HEK293 (cell line): ENCODE data around the gene MGA.
"Not testable (repeated sequence)": the region's sequence is repeated elsewhere in the genome, so short reads cannot be mapped to it uniquely, and the experiment has no call there.

Source experiments
- CTCF ChIA-PET: fragments of 350-600 bp; formaldehyde crosslinking; extraction: SDS; loops from one replicate; lab custom pipeline; 2021; ENCODE audit warnings: antibody characterized with exemption; lab: Yijun Ruan, JAX
- POLR2A ChIA-PET: fragments of 300-600 bp; formaldehyde crosslinking; extraction: SDS; loops from one replicate; lab custom pipeline; 2020; ENCODE audit warnings: antibody characterized with exemption, inconsistent platforms; lab: Yijun Ruan, JAX
- H3K27ac ChIP-seq: fragments of 200-500 bp; sonication (Bioruptor generic); 2 replicates; pipeline ENCODE4 v1.5.1; 2014; ENCODE audit warnings: low read depth, low read length, control low read depth, inconsistent platforms; ENCODE audit errors: extremely low read depth
- H3K36me3 ChIP-seq, 2 experiments: fragments of 200-500 bp in 1 of 2; sonication (Bioruptor generic) in 1 of 2; 1 replicate in 1 of 2; 2 replicates in 1 of 2; pipeline ENCODE4 v1.5.1; 2014 to 2017; ENCODE audit warnings: inconsistent platforms in 2 of 2, low read length in 2 of 2; ENCODE audit not compliant: control insufficient read depth in 2 of 2, insufficient read depth in 1 of 2
- H3K4me1 ChIP-seq: fragments of 200-500 bp; sonication (Bioruptor generic); 2 replicates; pipeline ENCODE4 v1.5.1; 2014; ENCODE audit warnings: mild to moderate bottlenecking, low read length, inconsistent platforms; ENCODE audit not compliant: control insufficient read depth, insufficient read depth
- H3K4me3 ChIP-seq: 2 replicates; pipeline ENCODE4 v1.5.1; 2011; ENCODE audit warnings: low read depth, mild to moderate bottlenecking, control low read depth, low read length, moderate library complexity
- H3K9me3 ChIP-seq: fragments of 200-500 bp; sonication (Bioruptor generic); 2 replicates; pipeline ENCODE4 v1.5.1; 2014; ENCODE audit warnings: low read depth, low read length, inconsistent platforms; ENCODE audit not compliant: control insufficient read depth, insufficient read depth
- CTCF ChIP-seq: fragments of 450-650 bp; formaldehyde crosslinking; IDR thresholded peaks from 2 replicates; pipeline ENCODE4 v1.5.1; 2016; ENCODE audit warnings: missing biosample characterization, missing genetic modification characterization
- GLI4 ChIP-seq: fragments of 450-650 bp; formaldehyde crosslinking; IDR thresholded peaks from 2 replicates; pipeline ENCODE4 v1.5.1; 2016; ENCODE audit warnings: missing biosample characterization, missing genetic modification characterization
- KLF10 ChIP-seq: fragments of 450-650 bp; IDR thresholded peaks from 2 replicates; pipeline ENCODE4 v1.5.1; 2018; ENCODE audit warnings: missing biosample characterization, mild to moderate bottlenecking, missing genetic modification characterization
- KLF9 ChIP-seq: fragments of 450-650 bp; formaldehyde crosslinking; IDR thresholded peaks from 2 replicates; pipeline ENCODE4 v1.5.1; 2016; ENCODE audit warnings: missing biosample characterization, missing genetic modification characterization, low read depth
- REST ChIP-seq: fragments of 450-650 bp; formaldehyde crosslinking; IDR thresholded peaks from 2 replicates; pipeline ENCODE4 v1.5.1; 2016; ENCODE audit warnings: missing biosample characterization, missing genetic modification characterization
- ZBTB26 ChIP-seq: fragments of 450-650 bp; formaldehyde crosslinking; optimal IDR thresholded peaks from 2 replicates; pipeline ENCODE3; 2016; ENCODE audit warnings: missing biosample characterization, mild to moderate bottlenecking, missing genetic modification characterization
- ZBTB48 ChIP-seq: fragments of 450-650 bp; formaldehyde crosslinking; IDR thresholded peaks from 2 replicates; pipeline ENCODE4 v1.5.1; 2016; ENCODE audit warnings: missing biosample characterization, missing genetic modification characterization
- ZNF133 ChIP-seq: fragments of 450-650 bp; formaldehyde crosslinking; IDR thresholded peaks from 2 replicates; pipeline ENCODE4 v1.5.1; 2016; ENCODE audit warnings: missing biosample characterization, missing genetic modification characterization
- ZNF175 ChIP-seq: fragments of 450-650 bp; formaldehyde crosslinking; IDR thresholded peaks from 2 replicates; pipeline ENCODE4 v1.5.1; 2016; ENCODE audit warnings: missing biosample characterization, missing genetic modification characterization
- ZNF19 ChIP-seq: fragments of 450-650 bp; formaldehyde crosslinking; IDR thresholded peaks from 2 replicates; pipeline ENCODE4; 2016; ENCODE audit warnings: missing biosample characterization, missing genetic modification characterization, low read depth
- ZNF248 ChIP-seq: fragments of 450-650 bp; formaldehyde crosslinking; IDR thresholded peaks from 2 replicates; pipeline ENCODE4 v1.5.1; 2017; ENCODE audit warnings: missing biosample characterization, missing genetic modification characterization
- ZNF391 ChIP-seq: fragments of 450-650 bp; formaldehyde crosslinking; IDR thresholded peaks from 2 replicates; pipeline ENCODE4 v1.5.1; 2016; ENCODE audit warnings: low read depth, missing biosample characterization, missing genetic modification characterization, borderline replicate concordance
- ZNF398 ChIP-seq: fragments of 450-650 bp; formaldehyde crosslinking; IDR thresholded peaks from 2 replicates; pipeline ENCODE4 v1.5.1; 2017; ENCODE audit warnings: missing biosample characterization, missing genetic modification characterization
- ZNF48 ChIP-seq: fragments of 450-650 bp; formaldehyde crosslinking; IDR thresholded peaks from 2 replicates; pipeline ENCODE4 v1.5.1; 2016; ENCODE audit warnings: missing biosample characterization, missing genetic modification characterization
- ZNF514 ChIP-seq: fragments of 450-650 bp; formaldehyde crosslinking; IDR thresholded peaks from 2 replicates; pipeline ENCODE4 v1.5.1; 2016; ENCODE audit warnings: missing biosample characterization, missing genetic modification characterization
- ZNF529 ChIP-seq: fragments of 450-650 bp; formaldehyde crosslinking; IDR thresholded peaks from 2 replicates; pipeline ENCODE4 v1.5.1; 2017; ENCODE audit warnings: missing genetic modification characterization, missing biosample characterization; ENCODE audit not compliant: insufficient replicate concordance
- ZNF645 ChIP-seq: fragments of 450-650 bp; formaldehyde crosslinking; IDR thresholded peaks from 2 replicates; pipeline ENCODE4; 2016; ENCODE audit warnings: missing biosample characterization, missing genetic modification characterization
- ZSCAN16 ChIP-seq: fragments of 450-650 bp; formaldehyde crosslinking; IDR thresholded peaks from 2 replicates; pipeline ENCODE4 v1.5.1; 2016; ENCODE audit warnings: missing biosample characterization, missing genetic modification characterization
- ZSCAN4 ChIP-seq: fragments of 450-650 bp; formaldehyde crosslinking; IDR thresholded peaks from 2 replicates; pipeline ENCODE4 v1.5.1; 2017; ENCODE audit warnings: missing biosample characterization, missing genetic modification characterization

MGA gene

GRCh38 chr15:41734079-41734478 lies 73.9 kb downstream of the MGA start (continued):
- TF ChIP-seq ZBTB26, result no peak
- no peak for TF ChIP-seq ZSCAN16 (tag by site-specific recombination)
- TF ChIP-seq KLF9 (tag by site-specific recombination), result no peak
- TF ChIP-seq KLF10 (tag by site-specific recombination), result no peak
- TF ChIP-seq ZNF398 (tag by site-specific recombination), result no peak
- no peak for TF ChIP-seq CTCF

GRCh38 chr15:41735046-41735445 lies 74.8 kb downstream of the MGA start:
- CTCF ChIA-PET, result no interaction called here
- H3K4me3 ChIP-seq, result no peak overlapping the region
- no peak overlapping the region for H3K27ac ChIP-seq
- peaks cover 14 to 50% of the 10 kb centered on the region in 2 experiments; a peak in 2 of 3 replicates for H3K36me3 ChIP-seq
- TF ChIP-seq ZNF248 (tag by site-specific recombination) (no peak), ZBTB48 (tag by site-specific recombination) (no peak)
- TF ChIP-seq, all 188 proteins: peak for 0
- H3K4me1 ChIP-seq, result no peaks in the 10 kb centered on the region
- H3K9me3 ChIP-seq, result no peaks in the 10 kb centered on the region
- POLR2A ChIA-PET, result no interaction called here

GRCh38 chr15:41735492-41735891 lies 75.3 kb downstream of the MGA start:
- peaks cover 14 to 50% of the 10 kb centered on the region in 2 experiments; a peak in 2 of 3 replicates for H3K36me3 ChIP-seq
- POLR2A ChIA-PET, H3K4me1 ChIP-seq, H3K9me3 ChIP-seq, H3K27ac ChIP-seq, H3K4me3 ChIP-seq: not testable (repeated sequence)
- CTCF ChIA-PET, result interaction anchor here (1.0 kb wide), 1 partner anchor 398 kb away, joined by 4 read pairs; no protein-coding TSS in a partner anchor

GRCh38 chr15:41746802-41747201 lies 86.6 kb downstream of the MGA start:
- ChIA-PET CTCF (interaction anchor here (0.6 to 0.7 kb wide), 2 partner anchors 143 to 238 kb away, joined by 4 read pairs; no protein-coding TSS in a partner anchor), POLR2A (no interaction called here)
- Histone ChIP-seq H3K9me3 (no peaks in the 10 kb centered on the region), H3K4me3 (no peak overlapping the region), H3K27ac (no peak overlapping the region), H3K4me1 (no peaks in the 10 kb centered on the region), H3K36me3 (peaks cover 4 to 34% of the 10 kb centered on the region in 2 experiments; a peak in 2 of 3 replicates)
- no peak for TF ChIP-seq ZNF48 (tag by site-specific recombination)
- no peak for TF ChIP-seq ZNF19 (tag by site-specific recombination)
- no peak for TF ChIP-seq ZNF529 (tag by site-specific recombination)
- no peak for TF ChIP-seq ZNF514
- no peak for TF ChIP-seq ZSCAN4 (tag by site-specific recombination)
- no peak for TF ChIP-seq ZNF133 (tag by site-specific recombination)
- no peak for TF ChIP-seq GLI4 (tag by site-specific recombination)
- no peak for TF ChIP-seq ZSCAN16 (tag by site-specific recombination)
- no peak for TF ChIP-seq ZNF391 (tag by site-specific recombination)
- TF ChIP-seq ZNF645 (tag by site-specific recombination), result no peak
- TF ChIP-seq KLF10 (tag by site-specific recombination), result no peak
- no peak for TF ChIP-seq ZNF175 (tag by site-specific recombination)
- TF ChIP-seq REST (tag by site-specific recombination), result no peak
